H1 (cell line): ENCODE data around the gene FAM120A. TPM values are rescaled to one million over a fixed set of nuclear protein-coding genes. Genes with fewer than 3 reads are reported as not detected.

Experiments used
- ATF2 ChIP-seq: IDR thresholded peaks from 2 replicates; pipeline ENCODE4 v1.6.1; 2012; ENCODE audit warnings: low read length, inconsistent platforms
- BCL11A ChIP-seq, 2 experiments: IDR thresholded peaks; one replicate each; pipeline ENCODE4 v1.6.1; 2011; ENCODE audit warnings: low read depth in 2 of 2, low read length in 2 of 2, mild to moderate bottlenecking in 2 of 2
- BRCA1 ChIP-seq: IDR thresholded peaks from 2 replicates; pipeline ENCODE4 v1.6.1; 2012; ENCODE audit warnings: low read depth, low read length, improper control_type of control experiment
- CBX5 ChIP-seq: fragments of 300-800, 300-1000 bp; sonication (generic); IDR thresholded peaks from 2 replicates; pipeline ENCODE4 v1.7.1; 2016; ENCODE audit warnings: antibody characterized with exemption, low read length, low read depth
- FOSL1 ChIP-seq: IDR thresholded peaks from 2 replicates; pipeline ENCODE4 v1.6.1; 2011; ENCODE audit warnings: mild to moderate bottlenecking, low read depth, low read length, moderate library complexity; ENCODE audit not compliant: insufficient read depth
- HDAC2 ChIP-seq, 2 experiments: fragments of 300-600 bp in 1 of 2; sonication (generic) in 1 of 2; IDR thresholded peaks; 2 replicates each; pipeline ENCODE4 v1.6.1; 2011 to 2012; ENCODE audit warnings: low read depth in 2 of 2, low read length in 2 of 2, mild to moderate bottlenecking in 2 of 2, moderate library complexity in 2 of 2, borderline replicate concordance in 1 of 2, inconsistent platforms in 1 of 2
- polyA plus RNA-seq, 7 experiments: library from polyadenylated mRNA; depleted of rRNA in 3 of 7; stranded (reverse) in 5 of 7; unstranded in 2 of 7; fragments of >200 nt in 5 of 7; fragments of 200-250 nt in 2 of 7; gene quantifications; 1 replicate in 5 of 7; 2 replicates in 1 of 7; 4 replicates in 1 of 7; pipeline versions ENCODE4 v1.2.1 to v1.2.3, GENCODE V29; 2011 to 2013; ENCODE audit warnings: missing spikeins in 2 of 7, mixed read lengths in 2 of 7
- total RNA-seq: library from RNA; stranded (reverse); fragmentation: NEBNext Ultra II Directional; extraction: Animal tissue kit (Norgen Biotek cat#: 25700); gene quantifications from 2 replicates; pipeline ENCODE4 v1.2.1, GENCODE V29; 2021

FAM120A gene
- total and polyA plus RNA-seq, 2 of the 8 experiments (the other 6 are each of a cell fraction or from before 2014, with no cell fraction given) = 24.9 to 54.7 TPM

- TF ChIP-seq HDAC2 (IDR thresholded peaks at IDR 0.05; ENCODE audit: borderline replicate concordance in 1 of 2, low read depth in 2 of 2, low read length in 2 of 2) = no peak
- TF ChIP-seq ATF2 = no peak
- TF ChIP-seq BCL11A (IDR thresholded peaks at IDR 0.05; ENCODE audit: low read depth in 2 of 2, low read length in 2 of 2) = no peak
- TF ChIP-seq CBX5 = no peak
- TF ChIP-seq BRCA1 = no peak
- TF ChIP-seq FOSL1 = no peak
- TF ChIP-seq, all 59 proteins: peak for 0
Measured at GRCh38 chr9:93601666-93602065, 150.2 kb downstream of the FAM120A start (continued).
